ENCODE measurements around the gene LY6G5C. TPM values are rescaled to one million over a fixed set of nuclear protein-coding genes. Genes with fewer than 3 reads are reported as not detected.

Gene LY6G5C
- total and polyA plus RNA-seq, 7 experiments from 2014 or later, result 2.4 to 10.2 (median 3.2) TPM

- ChIA-PET CTCF (interaction anchor here (0.6 to 2.1 kb wide), 8 partner anchors 31 to 153 kb away, joined by 3 to 12 read pairs (median 4); partner anchors contain the start of gene HSPA1B), POLR2A (interaction anchor here (0.8 to 2.1 kb wide), 11 partner anchors 9 to 149 kb away, joined by 3 to 18 read pairs (median 4); partner anchors contain the start of genes ABHD16A, BAG6 and C6orf47)
- intact Hi-C loops (cut with micrococcal nuclease), result loop anchor here (1.0 to 5.0 kb wide), 5 partner anchors 22 to 88 kb away; partner anchors contain the start of genes ABHD16A (in 1 of the 2), BAG6 (in 1 of the 2), CLIC1 (in 1 of the 2) and DDAH2 (in 1 of the 2)
- peaks cover 15 to 16% of the 10 kb centered on the region in 2 donors for H3K4me1 ChIP-seq (ENCODE audit: control insufficient read depth in 2 of 2, insufficient read depth in 2 of 2, low read length in 2 of 2)
- Mint-ChIP-seq H3K4me1 (peaks cover 14 to 32% (median 19%) of the 10 kb centered on the region in 7 donors), H3K27me3 (no peaks in the 10 kb centered on the region), H3K36me3 (peaks cover 0 to 6% (median 2%) of the 10 kb centered on the region in 5 donors), H3K9me3 (no peaks in the 10 kb centered on the region), H3K4me3 (peak overlapping the region; percentile 86 to 98 (median 90)), H3K27ac (peak overlapping the region; percentile 41 to 86 (median 68))
- peaks cover 0 to 7% (median 0%) of the 10 kb centered on the region in 3 experiments for H3K36me3 ChIP-seq (ENCODE audit: control insufficient read depth in 2 of 3, insufficient read depth in 3 of 3, low read length in 3 of 3)
- H3K4me3 ChIP-seq (ENCODE audit: low read length), result peak overlapping the region; percentile 78
- H3K27me3 ChIP-seq (ENCODE audit: control insufficient read depth in 2 of 2, insufficient read depth in 2 of 2, low read length in 2 of 2), result no peaks in the 10 kb centered on the region
- peak overlapping the region; percentile 68 for H3K27ac ChIP-seq (ENCODE audit: low read depth, low read length)
- no peaks in the 10 kb centered on the region for H3K9me3 ChIP-seq (ENCODE audit: control insufficient read depth in 2 of 3, low read length in 3 of 3)
- ATAC-seq (peak; percentile 71), DNase-seq (peak in 8 of 9 donors; percentile 22 to 59 (median 28))
Observed at GRCh38 chr6:31681135-31681671, 336 bp upstream of the LY6G5C start.

GRCh38 chr6:31677955-31678354 lies 2.9 kb downstream of the LY6G5C start:
- intact Hi-C loops (cut with micrococcal nuclease), result no loop called here
- Mint-ChIP-seq H3K27me3 (no peaks in the 10 kb centered on the region), H3K9me3 (peaks cover 0 to 1% (median 0%) of the 10 kb centered on the region in 11 donors), H3K4me3 (no peak overlapping the region), H3K27ac (peak overlapping the region in 4 of 9 donors; percentile 1 to 61 (median 18)), H3K36me3 (peaks cover 0 to 4% (median 0%) of the 10 kb centered on the region in 5 donors), H3K4me1 (peaks cover 14 to 32% (median 18%) of the 10 kb centered on the region in 7 donors)
- POLR2A ChIA-PET, result interaction anchor here (0.7 kb wide), 1 partner anchor 26 kb away, joined by 3 read pairs; the partner anchor contains the start of gene BAG6
- Histone ChIP-seq H3K4me1 (ENCODE audit: control insufficient read depth in 2 of 2, insufficient read depth in 2 of 2, low read length in 2 of 2) (peaks cover 15 to 16% of the 10 kb centered on the region in 2 donors), H3K27me3 (ENCODE audit: control insufficient read depth in 2 of 2, insufficient read depth in 2 of 2, low read length in 2 of 2) (no peaks in the 10 kb centered on the region), H3K4me3 (ENCODE audit: low read length) (no peak overlapping the region), H3K36me3 (ENCODE audit: control insufficient read depth in 2 of 3, insufficient read depth in 3 of 3, low read length in 3 of 3) (peaks cover 0 to 9% (median 0%) of the 10 kb centered on the region in 3 experiments), H3K9me3 (ENCODE audit: control insufficient read depth in 2 of 3, low read length in 3 of 3) (no peaks in the 10 kb centered on the region), H3K27ac (ENCODE audit: low read depth, low read length) (no peak overlapping the region)
- DNase-seq (no peak), ATAC-seq (no peak)
- CTCF ChIA-PET, result interaction anchor here (1.4 kb wide), 1 partner anchor 153 kb away, joined by 3 read pairs; no protein-coding TSS in a partner anchor

- Mint-ChIP-seq H3K4me1 (peaks cover 14 to 32% (median 17%) of the 10 kb centered on the region in 7 donors), H3K36me3 (peaks cover 0 to 9% (median 7%) of the 10 kb centered on the region in 5 donors), H3K4me3 (no peak overlapping the region), H3K9me3 (peaks cover 0 to 1% (median 0%) of the 10 kb centered on the region in 11 donors), H3K27ac (peak overlapping the region in 5 of 9 donors; percentile 28 to 86 (median 63)), H3K27me3 (no peaks in the 10 kb centered on the region)
- no peak overlapping the region for H3K4me3 ChIP-seq (ENCODE audit: low read length)
- no peak overlapping the region for H3K27ac ChIP-seq (ENCODE audit: low read depth, low read length)
- intact Hi-C loops (cut with micrococcal nuclease), result no loop called here
- ATAC-seq, result no peak
- no peaks in the 10 kb centered on the region for H3K27me3 ChIP-seq (ENCODE audit: control insufficient read depth in 2 of 2, insufficient read depth in 2 of 2, low read length in 2 of 2)
- no peaks in the 10 kb centered on the region for H3K9me3 ChIP-seq (ENCODE audit: control insufficient read depth in 2 of 3, low read length in 3 of 3)
- H3K36me3 ChIP-seq (ENCODE audit: control insufficient read depth in 2 of 3, insufficient read depth in 3 of 3, low read length in 3 of 3), result peaks cover 0 to 18% (median 0%) of the 10 kb centered on the region in 3 experiments
- no peak for DNase-seq
- ChIA-PET CTCF (interaction anchor here (1.4 kb wide), 1 partner anchor 154 kb away, joined by 3 read pairs; no protein-coding TSS in a partner anchor), POLR2A (interaction anchor here (0.7 kb wide), 1 partner anchor 119 kb away, joined by 3 read pairs; no protein-coding TSS in a partner anchor)
- H3K4me1 ChIP-seq (ENCODE audit: control insufficient read depth in 2 of 2, insufficient read depth in 2 of 2, low read length in 2 of 2), result peaks cover 15 to 16% of the 10 kb centered on the region in 2 donors
Observed at GRCh38 chr6:31676904-31677303, 4.0 kb downstream of the LY6G5C start.

GRCh38 chr6:31676322-31676903 lies 4.5 kb downstream of the LY6G5C start:
- Mint-ChIP-seq H3K36me3 (peaks cover 0 to 13% (median 6%) of the 10 kb centered on the region in 5 donors), H3K9me3 (peaks cover 0 to 1% (median 0%) of the 10 kb centered on the region in 11 donors), H3K4me1 (peaks cover 10 to 29% (median 14%) of the 10 kb centered on the region in 7 donors), H3K27ac (peak overlapping the region in 6 of 9 donors; percentile 28 to 86 (median 58)), H3K27me3 (no peaks in the 10 kb centered on the region), H3K4me3 (no peak overlapping the region)
- Histone ChIP-seq H3K27me3 (ENCODE audit: control insufficient read depth in 2 of 2, insufficient read depth in 2 of 2, low read length in 2 of 2) (no peaks in the 10 kb centered on the region), H3K36me3 (ENCODE audit: control insufficient read depth in 2 of 3, insufficient read depth in 3 of 3, low read length in 3 of 3) (peaks cover 0 to 23% (median 0%) of the 10 kb centered on the region in 3 experiments), H3K9me3 (ENCODE audit: control insufficient read depth in 2 of 3, low read length in 3 of 3) (no peaks in the 10 kb centered on the region), H3K4me3 (ENCODE audit: low read length) (no peak overlapping the region), H3K4me1 (ENCODE audit: control insufficient read depth in 2 of 2, insufficient read depth in 2 of 2, low read length in 2 of 2) (peaks cover 11 to 12% of the 10 kb centered on the region in 2 donors), H3K27ac (ENCODE audit: low read depth, low read length) (no peak overlapping the region)
- DNase-seq (no peak), ATAC-seq (no peak)
- ChIA-PET POLR2A (interaction anchor here (0.8 to 1.4 kb wide), 2 partner anchors 27 to 35 kb away, joined by 3 read pairs; partner anchors contain the start of gene ABHD16A), CTCF (no interaction called here)
- intact Hi-C loops (cut with micrococcal nuclease), result no loop called here

GRCh38 chr6:31669676-31670075 lies 11.2 kb downstream of the LY6G5C start, which contains the start of gene LY6G5B:
LY6G5B (plus strand) TSS chr6:31669976; CDS start chr6:31670951, 975 bp downstream.
- peak within 1 kb of the TSS in 1 of 10 donors; percentile 20 for H3K4me3 Mint-ChIP-seq
- ChIA-PET POLR2A (interaction anchor here (0.6 to 2.5 kb wide), 3 partner anchors 17 to 1459 kb away, joined by 3 to 10 read pairs (median 3); partner anchors contain the start of gene BAG6), CTCF (no interaction called here)
- H3K27me3 ChIP-seq (ENCODE audit: control insufficient read depth in 2 of 2, insufficient read depth in 2 of 2, low read length in 2 of 2), result no peaks in the 10 kb centered on the region
- peaks cover 0 to 3% (median 0%) of the 10 kb centered on the region in 11 donors for H3K9me3 Mint-ChIP-seq
- peaks cover 13 to 68% (median 24%) of the 10 kb centered on the region in 3 experiments for H3K36me3 ChIP-seq (ENCODE audit: control insufficient read depth in 2 of 3, insufficient read depth in 3 of 3, low read length in 3 of 3)
- no peak for ATAC-seq
- no peaks in the 10 kb centered on the region for H3K9me3 ChIP-seq (ENCODE audit: control insufficient read depth in 2 of 3, low read length in 3 of 3)
- intact Hi-C loops (cut with micrococcal nuclease), result loop anchor here (5.0 to 10.0 kb wide), 5 partner anchors 128 to 1745 kb away; partner anchors contain the start of genes CUTA (in 1 of the 2), HSD17B8 (in 1 of the 2), NELFE (in 1 of the 2) and PHF1 (in 1 of the 2)
- H3K4me1 ChIP-seq (ENCODE audit: control insufficient read depth in 2 of 2, insufficient read depth in 2 of 2, low read length in 2 of 2), result peaks cover 14 to 19% of the 10 kb centered on the region in 2 donors
- no peak for DNase-seq
- no peak within 1 kb of the TSS for H3K27ac ChIP-seq (ENCODE audit: low read depth, low read length)
- H3K36me3 Mint-ChIP-seq, result peaks cover 7 to 42% (median 17%) of the 10 kb centered on the region in 5 donors
- H3K4me3 ChIP-seq (ENCODE audit: low read length), result no peak within 1 kb of the TSS
- peak within 1 kb of the TSS in 5 of 9 donors; percentile 32 to 64 (median 48) for H3K27ac Mint-ChIP-seq
- H3K27me3 Mint-ChIP-seq, result peaks cover 0 to 2% (median 0%) of the 10 kb centered on the region in 5 donors
- H3K4me1 Mint-ChIP-seq, result peaks cover 8 to 38% (median 30%) of the 10 kb centered on the region in 7 donors

Data from naive thymus-derived CD4-positive, alpha-beta T cell (primary cell).